GM19455 (cell line): ENCODE measurements around the gene GALNT14.

Source experiments
- ATAC-seq: cut with Tn5 transposase; IDR thresholded peaks from one replicate; pipeline ENCODE4 v1.9.1; 2021; ENCODE audit not compliant: unreplicated experiment

The GALNT14 gene

DNA sequence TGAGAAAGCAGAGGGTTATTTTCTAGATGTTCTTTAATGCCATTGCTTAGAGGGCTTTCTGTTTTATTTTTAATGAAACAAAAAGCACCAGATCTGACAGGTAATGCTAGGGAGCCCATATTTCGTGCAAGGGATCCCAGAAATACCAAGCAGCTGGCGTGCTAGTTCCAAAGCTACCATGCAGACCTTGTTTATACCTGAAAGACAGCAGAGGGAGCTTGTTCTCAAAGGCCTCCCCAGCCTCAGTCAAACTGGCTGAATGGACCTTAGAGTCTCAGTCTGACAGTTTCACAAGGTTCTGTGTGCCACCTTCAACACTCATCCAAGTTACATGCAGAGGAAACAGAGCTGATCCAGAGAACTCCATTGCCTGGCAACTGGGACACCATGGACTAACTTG, 48.6 kb downstream of the GALNT14 start:
- no peak for ATAC-seq

DNA sequence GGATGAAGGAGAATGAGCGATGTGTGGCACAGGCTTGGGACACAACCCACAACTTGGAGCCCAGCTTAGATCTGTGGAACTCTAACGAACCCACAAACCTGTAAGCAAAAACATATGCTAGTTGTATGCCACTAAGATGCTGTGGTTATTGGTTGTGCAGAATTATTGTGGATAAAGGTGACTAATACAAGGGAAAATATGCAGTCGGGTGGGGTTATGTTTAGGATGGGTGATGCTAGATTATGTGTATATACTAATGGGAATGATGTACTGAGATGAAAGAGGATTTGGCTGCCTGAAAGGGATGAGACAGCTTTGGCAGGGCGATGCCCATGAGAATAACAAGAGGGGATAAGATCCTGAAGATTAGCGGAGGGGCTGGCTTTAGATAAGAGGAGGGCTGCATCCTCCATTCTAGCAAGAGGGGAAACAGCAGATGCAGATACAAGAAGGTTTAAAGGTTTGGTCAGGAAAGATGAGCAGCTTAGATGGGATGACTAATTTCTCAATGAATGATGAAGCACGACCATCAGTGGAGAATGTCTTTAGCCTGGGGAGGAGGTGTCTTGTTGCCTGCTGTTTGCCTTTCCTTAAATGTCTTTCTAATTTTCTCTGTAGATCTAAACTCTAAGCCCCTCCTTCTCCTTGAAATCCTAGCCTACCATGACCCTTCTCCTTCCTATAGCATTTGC, 49.6 kb downstream of the GALNT14 start:
- ATAC-seq, result no peak

DNA sequence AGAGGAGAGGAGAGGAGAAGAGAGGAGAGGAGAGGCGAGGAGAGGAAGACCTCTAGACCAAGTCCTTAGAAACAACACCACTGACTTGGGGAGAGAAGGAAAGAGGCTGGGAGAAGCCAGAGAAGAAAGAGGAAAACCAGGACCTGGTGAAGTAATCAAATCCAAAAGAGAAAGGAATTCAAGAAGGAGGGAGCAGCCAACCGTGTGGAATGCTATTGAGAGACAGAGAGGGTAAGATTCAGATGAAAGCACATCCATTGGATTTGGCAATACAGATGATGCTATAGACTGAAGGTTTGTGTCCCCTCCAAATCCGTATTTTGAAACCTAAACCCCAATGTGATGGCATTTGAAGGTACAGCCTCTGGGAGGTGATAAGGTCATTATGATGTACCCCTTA, 50.7 kb downstream of the GALNT14 start:
- no peak for ATAC-seq

DNA sequence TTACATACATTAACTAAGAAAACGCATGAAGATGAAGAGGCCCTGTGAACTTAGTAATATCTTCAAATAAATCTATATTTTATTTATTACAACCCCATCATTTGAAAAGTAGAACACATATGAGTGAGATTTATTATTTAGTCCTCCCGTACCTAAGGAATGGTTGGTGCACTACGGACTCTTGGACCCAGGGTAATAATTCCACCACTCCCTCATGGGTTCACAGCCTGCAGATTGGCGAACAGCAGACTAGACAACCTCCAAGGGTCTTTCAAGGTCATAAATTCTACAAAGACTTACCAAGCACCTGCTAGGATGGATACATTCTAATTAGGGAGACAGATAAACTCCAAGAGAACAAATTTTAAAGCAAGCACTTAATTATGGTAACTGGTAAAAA, 51.6 kb downstream of the GALNT14 start:
- no peak for ATAC-seq

DNA sequence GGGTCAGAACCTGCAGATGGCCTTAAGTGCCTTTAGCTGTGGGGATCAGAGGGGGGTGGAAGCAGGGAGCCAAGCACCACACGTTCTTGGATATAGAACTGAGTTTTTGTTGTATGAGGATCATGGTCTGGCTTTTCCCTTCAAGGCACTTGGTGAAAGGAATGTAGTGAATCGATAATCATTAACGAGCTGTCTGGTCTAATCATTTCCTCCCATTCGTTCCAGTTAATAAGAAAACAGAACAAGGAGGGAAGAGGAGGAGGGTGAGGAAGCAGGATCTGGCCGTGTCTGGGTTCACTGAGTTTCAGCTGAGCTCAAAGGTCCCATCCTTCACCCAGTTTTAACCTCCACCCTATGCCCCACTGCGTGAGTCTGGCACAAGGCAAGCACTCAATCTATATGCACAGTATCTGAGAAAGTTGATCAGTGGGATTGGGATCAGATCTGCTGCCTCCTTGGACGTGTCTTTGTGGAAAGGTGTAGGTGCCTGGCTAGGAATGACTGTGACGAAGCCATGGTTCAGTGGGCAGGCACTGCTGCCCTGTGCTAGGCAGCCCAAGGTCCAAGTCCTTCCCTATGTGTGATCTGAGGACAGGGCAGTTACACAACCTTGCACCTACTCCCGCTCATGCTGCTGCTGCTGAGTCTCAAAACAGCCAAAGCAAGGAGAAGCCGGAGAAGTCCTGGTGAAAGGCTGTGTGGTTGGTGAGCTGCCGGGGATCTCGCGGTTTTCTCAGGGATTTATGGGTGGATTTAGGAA, 54.8 kb downstream of the GALNT14 start:
- ATAC-seq, result no peak

DNA sequence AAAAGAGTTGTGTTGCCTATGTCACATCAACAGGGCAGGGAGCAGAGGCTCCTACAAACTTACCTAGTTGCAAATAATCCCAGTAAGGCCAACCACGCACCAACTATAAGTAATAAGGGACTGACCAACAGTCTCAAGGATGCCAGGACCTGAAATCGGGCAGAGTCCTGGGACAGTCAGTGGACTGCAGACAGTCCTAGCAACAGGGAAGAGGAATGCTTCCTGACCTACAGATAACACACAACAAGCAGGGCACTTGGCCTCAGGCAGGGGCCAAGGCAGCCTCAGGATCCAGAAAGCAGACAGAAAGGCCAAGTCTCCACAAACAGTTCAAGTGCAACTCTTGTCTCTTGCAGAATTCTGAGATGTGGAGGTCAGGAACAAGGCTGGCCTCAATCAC, 56.2 kb downstream of the GALNT14 start:
- no peak for ATAC-seq

DNA sequence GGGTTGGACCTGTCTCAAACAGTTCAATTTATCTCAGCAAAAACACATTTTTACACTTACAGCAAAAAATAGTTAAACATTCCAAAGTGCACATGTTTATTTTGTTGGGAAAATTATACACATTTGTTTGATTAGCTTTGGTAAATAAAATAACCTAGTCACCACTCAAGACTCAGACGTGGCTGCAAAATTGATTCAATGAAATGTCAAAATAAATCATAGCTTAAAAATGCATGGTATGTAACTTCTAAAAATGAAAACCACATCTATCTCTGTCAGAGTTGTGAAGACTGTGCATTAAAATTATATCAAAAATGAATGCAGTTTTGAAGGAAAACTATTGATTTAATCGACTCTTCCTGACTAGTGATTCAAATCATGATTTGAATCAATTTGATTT, 56.7 kb downstream of the GALNT14 start:
- no peak for ATAC-seq

DNA sequence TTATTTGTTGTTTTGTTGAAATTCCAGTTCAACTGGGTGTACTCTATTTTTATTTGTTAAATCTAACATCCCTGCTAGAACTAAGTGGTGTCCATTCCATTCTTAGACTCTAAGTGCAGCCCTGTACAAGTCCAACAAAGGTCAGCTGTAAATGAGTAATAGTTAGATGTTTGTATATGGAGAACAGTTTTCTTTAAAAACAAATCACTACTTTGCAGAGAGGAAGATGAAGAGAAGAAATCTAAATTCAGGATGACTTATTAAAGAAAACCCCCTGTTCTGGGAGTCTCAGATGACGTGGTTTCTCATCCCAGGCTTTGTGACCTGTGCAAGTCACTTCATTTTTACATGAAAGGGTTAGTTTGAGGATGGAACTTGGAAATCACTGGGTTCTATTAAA, 57.9 kb downstream of the GALNT14 start:
- ATAC-seq, result no peak

DNA sequence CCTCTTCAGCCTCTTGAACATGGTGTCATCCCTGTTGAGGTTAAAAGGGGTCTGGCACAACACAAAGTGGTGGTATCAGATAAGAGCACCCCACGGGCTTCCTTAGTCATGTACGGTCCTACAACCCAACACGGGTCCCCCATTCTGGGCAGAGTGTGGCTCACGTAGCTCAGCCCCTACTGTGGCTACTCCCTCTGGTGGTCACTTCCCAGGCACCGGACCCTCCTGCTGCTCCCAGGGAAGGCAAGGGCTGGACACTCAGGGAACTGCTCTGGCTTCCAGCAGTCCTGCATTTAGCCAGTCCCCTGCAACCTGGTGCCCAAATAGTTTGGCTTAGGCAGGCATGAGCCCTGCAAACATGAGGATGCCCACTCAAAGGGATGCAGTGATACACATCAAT, 58.6 kb downstream of the GALNT14 start:
- ATAC-seq, result no peak

DNA sequence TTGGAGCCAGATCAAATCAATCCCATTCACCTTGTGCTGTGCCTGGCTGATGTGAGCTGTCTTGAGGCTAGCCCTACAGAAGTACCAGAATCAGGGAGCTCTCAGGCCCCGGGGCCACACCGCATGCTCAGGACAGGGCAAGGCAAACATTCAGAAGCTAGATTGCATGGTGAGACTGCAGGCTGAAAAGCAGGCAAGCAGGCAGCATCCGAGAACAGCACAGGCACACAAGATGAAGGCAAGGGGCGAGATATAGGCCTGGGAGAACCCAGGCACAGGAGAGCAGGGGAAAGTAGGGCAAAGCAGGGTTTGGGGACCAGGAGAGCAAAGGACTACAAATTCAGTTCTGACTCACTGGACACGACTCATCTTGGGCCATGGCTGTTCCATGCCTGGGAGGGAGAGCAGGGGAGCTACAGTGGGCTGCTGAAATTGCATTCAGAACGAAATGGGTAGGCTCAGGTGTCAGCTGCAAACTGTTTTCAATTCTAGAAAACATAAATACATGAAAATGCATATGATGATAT, 59.6 kb downstream of the GALNT14 start:
- no peak for ATAC-seq

DNA sequence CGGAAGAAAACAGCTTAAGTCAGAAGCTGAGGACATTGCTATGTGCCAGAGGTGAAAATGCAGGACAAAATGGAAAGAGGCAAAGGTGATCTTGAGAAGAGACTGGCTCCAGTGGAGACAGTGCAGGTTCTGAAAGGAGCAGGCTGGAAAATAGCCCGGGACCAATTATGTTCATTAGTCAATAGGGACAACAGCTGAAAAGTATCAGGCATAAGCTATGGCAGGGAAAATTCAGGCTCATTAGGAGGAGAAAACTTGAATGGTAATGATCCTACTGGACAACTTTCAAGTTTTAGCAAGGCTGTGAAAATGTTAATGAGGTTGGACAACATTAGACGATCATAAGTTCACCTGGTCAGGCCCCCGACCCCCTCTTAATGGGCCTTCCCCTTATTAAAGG, 60.2 kb downstream of the GALNT14 start:
- no peak for ATAC-seq

DNA sequence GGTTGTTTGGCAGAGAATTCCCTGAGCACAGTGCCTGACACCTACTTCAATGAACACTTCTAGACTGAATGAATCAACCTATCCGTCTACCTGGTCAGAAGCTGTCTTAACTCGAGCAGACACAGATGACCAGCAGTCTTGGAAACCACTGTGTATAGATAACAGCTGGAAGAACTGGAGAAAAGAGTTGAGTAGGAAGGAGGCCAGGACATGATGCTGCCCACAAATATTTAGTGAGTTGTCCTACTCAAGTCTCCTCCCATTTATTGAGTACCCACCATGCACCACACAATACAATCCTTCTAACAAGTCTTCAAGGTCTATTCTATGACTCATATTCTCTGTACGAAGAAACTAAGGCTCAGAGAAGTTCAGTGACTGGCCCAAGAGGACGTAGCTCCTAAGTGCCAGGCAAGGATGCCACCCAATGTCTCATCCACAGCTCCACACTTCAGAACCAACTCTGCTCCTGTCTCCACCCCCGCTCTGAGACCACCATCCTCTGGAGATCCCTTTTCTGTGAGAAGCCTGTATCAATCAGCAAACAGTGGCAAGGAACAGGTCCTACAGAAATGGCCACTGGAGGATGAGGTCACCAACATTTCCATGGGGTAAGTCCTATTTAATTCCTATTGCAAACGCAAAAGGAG, 62.2 kb downstream of the GALNT14 start:
- ATAC-seq, result no peak

DNA sequence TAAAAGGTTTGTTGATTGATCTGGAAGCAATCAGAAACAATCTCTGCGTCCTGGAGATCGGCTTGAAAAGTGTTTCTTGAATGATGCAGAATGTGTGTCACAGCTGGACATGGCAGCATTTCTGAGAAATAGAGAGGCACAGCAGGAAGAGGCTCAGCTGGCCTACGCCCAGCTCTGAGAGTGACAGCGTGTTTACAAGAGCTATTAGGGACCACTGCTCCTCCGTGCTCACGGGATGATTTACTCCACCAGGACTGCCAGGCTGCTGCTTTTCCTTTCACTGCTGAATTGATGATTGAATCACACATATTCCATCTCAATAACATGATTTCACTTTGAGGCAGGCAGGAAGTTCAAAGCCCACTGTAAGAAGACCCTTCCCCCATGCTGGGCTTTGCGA, 62.8 kb downstream of the GALNT14 start:
- ATAC-seq, result no peak

DNA sequence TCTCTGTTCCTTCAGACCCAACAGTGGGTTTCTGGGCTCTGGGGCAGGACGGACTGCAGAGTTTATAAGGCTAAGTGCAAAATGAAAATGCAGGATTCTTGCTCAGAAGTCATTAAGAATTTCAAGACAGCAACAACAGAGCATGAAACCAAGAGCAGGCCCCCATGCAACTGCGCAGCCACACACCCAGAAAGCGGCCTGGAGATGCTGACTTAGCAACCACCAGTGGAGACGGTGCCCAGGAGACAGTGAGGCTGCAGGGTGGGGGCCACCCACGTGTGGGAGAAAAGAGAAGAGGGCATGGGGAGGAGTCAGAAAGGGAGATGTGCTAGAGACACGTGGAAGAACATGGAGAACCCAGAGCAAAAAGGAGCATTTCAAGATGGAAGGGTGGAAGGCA, 66.5 kb downstream of the GALNT14 start:
- ATAC-seq, result no peak

DNA sequence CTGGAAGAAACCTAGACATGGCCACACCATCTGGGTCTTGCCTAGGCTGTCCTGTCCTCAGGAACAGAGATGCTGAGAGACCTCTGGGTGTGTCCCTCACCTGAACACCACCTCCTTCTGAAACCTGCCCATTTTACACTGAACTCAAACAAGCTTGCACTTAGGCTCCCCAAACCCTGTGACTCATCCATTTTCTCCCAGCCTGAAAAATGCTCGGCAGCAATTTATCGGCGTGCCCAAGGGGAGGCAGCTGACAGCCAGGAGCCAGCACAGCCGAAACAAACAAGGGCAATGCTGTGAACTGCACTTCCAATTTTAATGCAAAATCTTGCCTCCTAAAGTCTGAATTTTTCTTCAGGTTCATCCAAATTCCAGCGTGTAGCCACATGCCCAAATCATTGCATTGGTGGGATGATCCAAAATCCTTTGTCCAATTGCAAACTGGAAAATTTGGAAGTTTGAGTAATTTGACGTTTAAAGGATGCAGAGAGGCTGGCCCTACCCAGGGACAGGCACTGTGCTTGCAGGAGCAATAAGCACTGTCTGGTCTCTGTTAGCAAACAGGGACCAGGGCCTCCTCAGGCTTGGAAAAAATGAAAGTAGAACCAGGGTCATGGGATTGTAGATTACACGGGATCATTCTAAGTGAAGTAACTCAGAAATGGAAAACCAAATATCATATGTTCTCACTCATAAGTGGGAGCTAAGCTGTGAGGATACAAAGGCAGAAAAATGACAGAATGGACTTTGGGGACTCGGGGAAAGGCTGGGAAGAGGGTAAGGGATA, 67.7 kb downstream of the GALNT14 start:
- no peak for ATAC-seq

DNA sequence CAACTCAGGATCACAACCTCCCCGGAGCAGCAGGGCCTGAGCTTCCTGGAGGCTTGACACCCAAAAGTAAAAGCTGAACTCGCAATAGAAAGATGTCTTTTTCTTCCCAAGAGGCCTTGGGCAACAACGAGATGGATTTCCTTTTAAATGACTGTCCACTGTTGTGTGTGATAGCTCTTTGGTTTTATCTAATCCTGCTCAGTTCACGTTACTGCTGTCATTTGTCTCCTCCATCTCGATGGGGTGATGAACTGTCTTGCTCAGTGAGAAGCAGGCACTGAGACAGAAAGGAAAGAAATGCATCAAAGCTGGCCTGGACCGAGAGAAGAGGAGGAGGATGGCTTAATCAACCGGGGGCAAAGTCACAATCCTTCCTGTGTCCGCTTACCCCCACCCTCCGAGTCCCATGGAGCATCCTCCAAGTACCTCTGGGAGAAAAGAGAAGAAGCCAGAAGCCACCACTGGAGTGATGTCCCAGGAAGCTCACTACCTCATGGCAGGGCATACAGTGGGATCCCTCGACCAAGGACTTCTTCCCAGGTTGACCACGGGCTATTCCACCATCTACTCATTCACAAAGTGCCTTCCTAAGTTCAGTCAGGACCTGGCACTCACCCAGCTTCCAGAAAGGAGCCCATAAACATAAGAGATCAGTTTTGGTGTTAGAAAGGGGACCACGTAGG, 68.5 kb downstream of the GALNT14 start:
- ATAC-seq, result no peak

DNA sequence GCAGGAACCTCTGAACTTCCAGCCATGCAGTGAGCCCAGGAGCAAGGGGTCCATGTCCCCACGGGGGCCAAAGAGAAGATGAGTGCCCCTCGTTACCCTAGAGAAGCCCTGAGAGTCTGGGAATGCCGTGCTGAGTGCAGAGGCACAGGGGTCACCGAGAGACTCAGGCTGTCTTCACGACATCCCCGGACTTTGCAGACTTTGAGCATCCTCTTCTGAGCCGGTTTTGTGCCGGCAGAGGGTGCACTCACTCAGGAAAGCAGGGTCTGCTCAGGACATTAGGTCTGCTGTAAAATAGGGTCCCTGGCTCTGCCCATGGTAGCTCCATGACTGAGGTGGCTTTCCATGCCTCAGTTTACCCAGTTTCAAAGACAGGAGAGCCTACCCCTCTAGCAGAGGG, 71.0 kb downstream of the GALNT14 start:
- no peak for ATAC-seq

DNA sequence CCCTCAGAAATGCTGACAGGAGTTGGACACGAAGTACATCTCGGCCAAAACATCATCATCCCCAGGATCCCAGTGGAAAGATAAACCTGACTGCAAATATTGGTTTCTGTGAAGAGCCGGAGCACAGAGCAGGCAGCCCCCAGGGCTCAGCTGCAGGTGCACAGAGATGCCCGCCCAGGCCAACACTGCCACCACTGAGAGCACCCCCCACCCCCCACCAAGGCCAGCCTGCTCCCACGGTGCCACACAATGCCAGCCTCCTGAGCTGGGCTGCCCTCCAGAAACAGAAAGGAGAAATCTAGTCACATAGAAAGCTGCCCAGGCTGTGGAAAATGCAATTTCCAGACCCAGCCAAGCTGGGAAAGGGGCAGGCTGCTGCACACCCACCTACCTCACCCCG, 71.7 kb downstream of the GALNT14 start:
- ATAC-seq, result no peak

DNA sequence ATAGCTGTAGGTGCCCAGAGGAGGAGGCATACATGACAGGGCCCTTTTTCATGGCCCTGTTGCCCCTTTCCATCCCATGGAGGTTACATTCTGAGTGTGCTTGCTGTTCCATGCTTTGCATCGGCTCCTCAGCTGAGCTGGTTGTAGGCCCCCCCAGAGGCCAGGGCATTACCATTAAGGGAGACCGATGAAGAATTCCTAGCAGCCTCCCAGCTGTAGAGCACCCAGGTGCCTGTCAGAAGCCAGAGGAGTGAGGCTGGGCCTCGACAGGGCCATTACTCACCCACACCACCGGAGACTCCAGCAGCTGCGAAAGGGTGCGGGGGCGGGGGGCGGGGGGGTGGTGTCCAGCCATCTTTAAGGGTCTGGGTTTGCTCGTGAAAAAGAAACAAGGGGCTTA, 72.2 kb downstream of the GALNT14 start:
- ATAC-seq, result no peak

DNA sequence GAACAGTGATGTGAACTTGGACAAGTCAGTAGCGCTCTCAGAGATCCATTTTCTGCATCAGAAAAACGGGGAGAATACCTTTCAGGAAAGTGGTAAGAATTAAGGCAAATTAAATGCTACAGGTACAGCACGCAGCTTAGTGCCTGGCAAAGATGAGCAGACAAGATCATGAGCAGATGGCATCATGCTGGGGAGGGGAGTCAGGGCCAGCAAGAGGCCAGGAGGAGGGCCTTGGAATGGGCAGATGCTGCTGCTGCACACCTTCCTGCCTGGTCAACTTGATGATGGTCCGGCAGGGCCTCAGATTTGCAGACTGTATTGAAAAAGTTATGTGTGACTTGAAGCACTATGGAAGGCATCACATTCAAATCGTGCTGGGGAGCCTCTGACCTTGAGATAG, 72.9 kb downstream of the GALNT14 start:
- no peak for ATAC-seq

DNA sequence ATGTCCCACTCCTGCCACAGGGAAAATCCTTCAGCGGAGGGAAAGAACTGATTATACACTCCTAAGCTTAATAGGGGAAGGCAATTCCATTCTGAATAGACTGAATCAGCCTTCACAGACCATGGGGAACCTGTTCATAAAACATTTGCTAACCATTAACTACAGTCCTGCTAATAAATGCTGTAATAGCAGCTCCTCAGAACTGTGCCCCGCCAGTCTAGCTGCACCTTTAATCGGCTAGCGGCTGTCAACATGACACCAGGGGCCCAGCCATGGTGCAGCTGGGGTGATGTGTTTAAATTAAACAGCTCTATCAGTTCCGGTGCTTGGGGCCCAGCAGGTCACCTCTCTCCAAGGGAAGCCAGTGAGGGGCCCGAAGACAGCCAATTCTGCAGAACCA, 77.8 kb downstream of the GALNT14 start:
- no peak for ATAC-seq
